GOT3 (cell line): ENCODE measurements around the gene TTC31.

ENCODE experiments used
- DNase-seq: peaks from one replicate; lab custom pipeline; 2025; ENCODE audit warnings: mixed read lengths; lab: John Stamatoyannopoulos, UW

The TTC31 gene

DNA sequence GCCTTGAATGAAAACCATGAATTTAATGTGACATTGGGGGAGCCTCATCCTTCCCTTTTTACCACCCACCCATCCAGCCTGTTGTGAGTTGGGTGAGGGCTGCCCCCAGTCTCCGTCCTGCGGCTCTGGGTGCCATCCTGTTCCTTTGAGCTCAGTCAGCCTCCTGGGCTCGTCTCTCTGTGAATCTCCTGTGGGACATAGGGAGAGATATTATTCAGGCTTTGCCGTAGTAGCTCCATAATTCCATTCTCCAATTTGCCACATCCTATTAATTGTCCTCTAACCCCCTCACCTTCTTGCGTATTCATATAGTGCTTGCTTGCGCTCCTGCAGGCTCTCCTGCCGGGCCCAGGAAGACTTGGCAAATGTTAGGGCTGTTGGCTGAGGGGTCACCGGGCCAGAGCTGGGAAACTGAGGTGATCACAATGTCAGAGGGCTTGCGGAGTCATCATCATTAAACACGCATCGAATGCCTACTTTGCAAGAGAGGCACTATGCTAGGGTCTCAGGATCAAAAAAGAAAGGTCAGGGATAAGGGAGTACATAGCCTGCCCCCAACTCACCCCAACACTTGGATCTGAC, 43.9 kb downstream of the TTC31 start:
- DNase-seq: no peak

DNA sequence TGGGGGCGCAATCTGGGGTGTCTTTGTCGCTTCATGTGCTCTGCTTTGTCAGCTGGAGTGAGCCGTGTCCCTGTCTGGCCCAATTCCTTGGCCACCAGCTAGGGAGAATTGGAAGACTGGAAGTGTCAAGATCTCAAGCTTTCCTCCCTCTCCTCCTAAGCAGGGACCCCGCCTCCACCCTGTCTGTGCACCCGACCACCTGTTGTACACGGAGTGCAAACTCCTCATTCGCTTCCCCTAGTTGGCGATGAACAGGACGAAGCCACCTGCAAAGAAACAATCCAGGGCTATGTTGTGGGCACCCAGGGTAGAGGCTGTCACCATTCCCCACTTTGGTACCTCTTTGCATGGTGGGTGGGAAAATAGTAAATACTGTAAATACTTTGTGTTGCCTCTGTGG, 44.9 kb downstream of the TTC31 start:
- no peak for DNase-seq

DNA sequence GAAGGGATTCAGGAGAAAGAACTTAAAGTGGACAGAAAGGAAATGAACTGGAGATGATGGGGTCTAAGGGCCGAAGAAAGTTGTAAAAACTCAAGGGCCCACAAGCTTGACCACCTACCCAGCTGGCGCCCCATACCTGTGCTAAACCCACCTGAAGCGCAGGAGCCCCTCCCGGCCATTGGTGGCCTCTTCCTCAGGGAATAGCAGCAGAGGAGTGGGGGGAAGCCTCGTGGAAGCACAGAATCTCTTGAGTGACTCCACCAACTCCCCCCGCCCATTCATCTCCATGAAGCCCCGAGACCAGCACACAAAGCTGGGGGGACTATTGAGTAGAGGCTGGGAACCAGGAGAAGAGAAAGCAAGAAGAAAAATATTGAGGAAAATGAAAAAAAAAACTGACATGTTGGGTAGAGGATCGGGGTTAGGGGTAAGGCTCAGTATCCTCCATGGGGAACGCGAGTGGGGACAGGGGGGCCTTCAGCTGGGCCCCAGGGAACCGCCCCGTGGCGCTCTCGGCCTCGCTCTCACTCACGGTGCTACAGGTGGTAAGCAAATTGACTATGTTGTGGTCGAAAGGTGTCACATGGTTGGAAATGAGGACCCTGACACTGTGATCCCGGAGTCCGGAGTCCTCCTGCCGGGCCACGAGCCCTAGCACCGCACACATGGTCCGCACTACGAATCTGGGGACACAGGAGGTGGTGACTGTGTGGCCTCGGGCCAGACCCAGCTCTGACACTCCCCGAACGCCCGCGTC, 45.9 kb downstream of the TTC31 start:
- DNase-seq: no peak

DNA sequence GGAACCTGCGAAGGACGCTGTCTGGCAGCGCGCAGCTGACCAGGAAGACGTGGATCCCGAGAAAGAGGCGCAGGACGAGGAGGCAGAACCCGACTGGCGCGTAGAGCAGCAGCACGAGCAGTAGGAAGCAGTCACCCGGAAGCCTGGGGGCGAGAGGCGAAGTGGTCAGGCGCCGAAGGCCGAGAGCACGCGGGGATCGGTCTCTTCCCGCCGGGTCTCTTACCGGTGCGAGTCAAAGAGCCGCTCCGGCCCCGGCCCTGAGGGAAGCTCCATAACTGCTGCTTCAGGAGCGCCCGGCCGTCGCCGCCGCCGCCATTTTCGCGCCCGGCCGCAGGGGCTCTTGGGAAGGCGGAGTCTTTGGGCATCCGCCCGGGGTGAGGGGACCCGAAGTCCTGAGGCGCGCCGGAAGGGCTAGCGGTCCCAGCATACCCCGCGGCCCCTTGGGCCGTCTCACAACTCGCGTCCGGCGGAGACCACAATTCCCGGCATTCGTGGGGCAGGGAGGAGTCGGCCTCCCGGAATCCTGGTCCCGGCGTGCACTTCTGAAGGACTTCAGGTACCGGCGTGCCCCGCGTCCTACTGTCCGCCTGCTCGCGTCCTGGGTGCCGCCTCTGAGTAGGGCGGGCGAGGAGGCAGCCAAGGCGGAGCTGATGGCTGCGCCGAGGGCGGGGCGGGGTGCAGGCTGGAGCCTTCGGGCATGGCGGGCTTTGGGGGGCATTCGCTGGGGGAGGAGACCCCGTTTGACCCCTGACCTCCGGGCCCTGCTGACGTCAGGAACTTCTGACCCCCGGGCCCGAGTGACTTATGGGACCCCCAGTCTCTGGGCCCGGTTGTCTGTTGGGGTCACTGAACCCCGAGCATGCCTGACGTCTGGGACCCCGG, 46.7 kb downstream of the TTC31 start, which contains the start of the genes AUP1 and HTRA2:
AUP1 (minus strand) TSS at position 350 of the 882 bp plus-strand sequence; CDS start at position 273, 77 bp downstream.
HTRA2 (plus strand) TSS at position 577 of the 882 bp plus-strand sequence; CDS start at position 651, 74 bp downstream.
- peak; percentile 93 for DNase-seq

DNA sequence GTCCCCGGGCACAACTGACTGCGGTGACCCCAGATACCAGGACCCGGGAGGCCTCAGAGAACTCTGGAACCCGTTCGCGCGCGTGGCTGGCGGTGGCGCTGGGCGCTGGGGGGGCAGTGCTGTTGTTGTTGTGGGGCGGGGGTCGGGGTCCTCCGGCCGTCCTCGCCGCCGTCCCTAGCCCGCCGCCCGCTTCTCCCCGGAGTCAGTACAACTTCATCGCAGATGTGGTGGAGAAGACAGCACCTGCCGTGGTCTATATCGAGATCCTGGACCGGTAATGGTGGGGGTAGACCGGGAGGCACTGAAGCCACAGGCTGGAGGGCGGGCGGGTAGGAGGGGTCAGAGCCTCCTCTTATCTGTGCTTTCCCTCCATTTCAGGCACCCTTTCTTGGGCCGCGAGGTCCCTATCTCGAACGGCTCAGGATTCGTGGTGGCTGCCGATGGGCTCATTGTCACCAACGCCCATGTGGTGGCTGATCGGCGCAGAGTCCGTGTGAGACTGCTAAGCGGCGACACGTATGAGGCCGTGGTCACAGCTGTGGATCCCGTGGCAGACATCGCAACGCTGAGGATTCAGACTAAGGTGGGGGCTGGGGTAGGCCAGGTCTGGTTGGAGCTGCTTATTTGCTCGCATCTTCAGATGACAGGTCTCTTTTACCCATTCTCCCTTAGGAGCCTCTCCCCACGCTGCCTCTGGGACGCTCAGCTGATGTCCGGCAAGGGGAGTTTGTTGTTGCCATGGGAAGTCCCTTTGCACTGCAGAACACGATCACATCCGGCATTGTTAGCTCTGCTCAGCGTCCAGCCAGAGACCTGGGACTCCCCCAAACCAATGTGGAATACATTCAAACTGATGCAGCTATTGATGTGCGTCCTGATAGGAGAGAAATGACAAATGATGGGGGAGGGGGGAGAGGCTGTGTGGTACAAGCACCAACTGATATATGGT, 47.6 kb downstream of the TTC31 start:
- no peak for DNase-seq

DNA sequence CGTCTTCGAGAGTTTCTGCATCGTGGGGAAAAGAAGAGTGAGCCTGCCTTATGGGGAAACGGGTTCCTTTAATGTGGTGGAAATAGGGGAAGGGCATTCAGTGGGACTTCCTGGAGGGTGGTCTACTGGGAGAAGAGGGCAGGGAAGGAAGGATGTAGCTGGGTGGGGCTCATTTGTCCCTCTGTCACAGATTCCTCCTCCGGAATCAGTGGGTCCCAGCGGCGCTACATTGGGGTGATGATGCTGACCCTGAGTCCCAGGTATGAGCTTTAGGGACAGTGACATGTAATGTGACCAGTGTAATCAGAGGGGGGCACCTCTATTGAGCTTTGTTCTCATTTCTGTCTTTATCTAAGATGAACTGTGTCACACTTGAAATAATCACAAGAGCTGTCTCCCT, 48.8 kb downstream of the TTC31 start:
- no peak for DNase-seq

DNA sequence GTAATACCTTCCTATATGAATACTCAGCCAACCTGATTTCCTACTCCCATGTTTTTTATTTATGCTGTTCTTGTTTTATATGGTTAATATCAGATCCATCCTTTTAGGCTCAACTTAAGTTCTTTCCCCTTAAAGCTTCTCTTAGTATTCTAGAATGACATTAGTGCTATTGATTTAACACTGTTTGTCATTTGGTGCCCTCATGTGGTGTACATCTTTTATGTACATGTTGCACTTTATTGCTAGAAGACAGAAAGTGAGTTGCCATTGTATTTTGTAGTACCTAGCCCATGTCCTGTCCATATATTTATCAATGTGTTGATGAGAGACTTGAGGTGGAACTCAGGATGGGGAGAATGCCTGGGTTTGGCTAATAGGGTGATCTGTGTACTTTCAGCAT, 49.3 kb downstream of the TTC31 start:
- DNase-seq: no peak

DNA sequence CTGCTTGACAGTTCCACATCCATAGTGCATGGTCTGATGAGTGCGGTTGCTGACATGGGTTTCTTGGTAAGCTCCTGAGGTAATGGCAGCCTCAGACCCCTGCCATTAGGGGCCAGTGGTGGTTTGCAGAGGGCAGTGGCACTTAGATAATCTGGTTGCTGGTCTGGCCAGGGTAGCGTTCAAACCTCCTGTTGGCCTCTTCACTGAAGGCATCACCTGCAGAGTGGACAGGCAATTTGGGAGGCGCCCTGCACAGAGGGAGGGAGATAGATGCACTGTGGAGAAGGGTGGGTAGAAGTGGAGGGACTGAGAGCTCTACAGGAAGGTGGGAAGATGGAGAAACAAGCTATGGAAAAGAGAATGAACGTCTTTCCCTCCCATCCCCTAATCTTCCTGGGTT, 50.6 kb downstream of the TTC31 start:
- no peak for DNase-seq

DNA sequence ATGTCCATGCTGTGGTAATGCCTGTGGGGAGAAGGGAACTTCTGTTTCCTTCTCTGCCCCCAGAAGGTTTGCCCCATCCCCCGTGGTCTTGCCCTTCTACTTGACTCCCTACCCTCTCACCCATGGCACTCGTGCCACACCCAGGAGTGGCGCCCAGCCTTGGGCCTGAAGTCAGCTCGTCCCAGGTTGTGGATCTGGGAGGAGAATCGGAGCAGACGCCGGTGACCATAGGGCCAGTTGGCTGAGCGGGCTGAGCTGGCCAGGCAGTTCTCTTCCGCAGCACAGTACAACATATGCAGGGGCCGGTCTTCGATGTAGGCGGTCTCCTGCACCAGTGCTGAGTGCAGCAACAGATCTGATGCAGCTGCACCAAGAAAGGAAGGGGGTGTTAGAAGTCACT, 51.5 kb downstream of the TTC31 start:
- DNase-seq: no peak

DNA sequence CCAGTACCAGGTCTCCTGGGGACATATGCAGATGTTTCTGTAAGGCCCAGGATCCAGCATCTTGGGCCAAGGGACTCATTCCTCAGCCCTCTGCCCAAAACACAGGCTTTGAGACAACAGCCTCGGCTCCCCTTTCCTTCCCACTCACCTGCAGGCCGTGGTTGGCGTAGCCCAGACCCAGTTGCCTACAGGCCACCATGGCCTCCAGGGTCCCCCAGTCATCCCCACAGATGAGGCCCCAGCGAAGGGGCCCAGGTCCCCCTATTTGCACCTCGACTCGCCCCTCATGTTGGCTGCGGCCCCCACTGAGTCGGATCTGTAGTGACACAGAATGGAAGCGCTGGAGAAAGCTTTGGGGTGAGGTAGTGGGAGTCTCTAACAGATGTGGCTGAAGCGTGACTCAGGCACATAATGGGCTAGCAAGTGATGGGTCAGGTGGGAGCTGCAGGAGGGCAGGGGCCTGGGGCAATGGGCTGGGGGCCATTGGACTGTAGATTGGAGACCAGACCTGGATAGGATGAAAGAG, 52.6 kb downstream of the TTC31 start:
- no peak for DNase-seq

DNA sequence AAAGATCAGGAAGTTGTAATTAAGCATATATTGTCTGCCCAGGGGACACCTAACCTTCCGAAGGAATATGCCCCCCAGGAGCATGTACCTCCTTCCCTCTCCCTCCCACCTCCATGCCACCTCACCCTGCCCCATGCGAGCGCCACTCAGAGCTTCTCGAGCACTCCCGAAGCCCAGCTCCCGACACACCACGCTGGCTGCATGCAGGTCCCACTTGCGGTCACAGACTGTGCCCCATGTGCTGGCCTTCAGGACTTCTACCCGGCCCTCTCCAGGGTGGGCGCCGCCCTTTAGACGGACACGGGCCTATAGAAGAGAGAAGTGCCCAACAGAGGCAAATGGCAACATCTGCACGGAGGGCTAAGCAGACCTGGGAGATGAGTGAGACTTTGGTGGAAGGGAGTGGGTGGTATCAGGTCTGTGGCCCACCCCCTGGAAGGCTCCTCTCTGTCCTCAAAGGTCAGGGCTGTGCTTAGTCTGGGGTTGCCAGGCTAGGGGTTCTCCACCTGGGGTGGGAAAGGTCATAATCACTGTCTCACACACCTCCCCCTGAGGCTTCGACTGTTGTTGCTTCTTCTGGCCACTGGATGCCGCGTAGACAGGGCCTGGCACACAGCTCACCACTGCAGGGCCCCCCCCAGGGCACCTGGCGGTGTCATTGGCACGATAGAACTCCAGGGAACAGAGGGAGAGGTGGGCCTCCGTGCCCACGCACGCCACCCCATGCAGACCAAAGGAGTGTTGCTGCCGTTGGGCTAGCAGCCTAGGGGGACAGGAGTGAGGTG, 53.5 kb downstream of the TTC31 start:
- DNase-seq: no peak

DNA sequence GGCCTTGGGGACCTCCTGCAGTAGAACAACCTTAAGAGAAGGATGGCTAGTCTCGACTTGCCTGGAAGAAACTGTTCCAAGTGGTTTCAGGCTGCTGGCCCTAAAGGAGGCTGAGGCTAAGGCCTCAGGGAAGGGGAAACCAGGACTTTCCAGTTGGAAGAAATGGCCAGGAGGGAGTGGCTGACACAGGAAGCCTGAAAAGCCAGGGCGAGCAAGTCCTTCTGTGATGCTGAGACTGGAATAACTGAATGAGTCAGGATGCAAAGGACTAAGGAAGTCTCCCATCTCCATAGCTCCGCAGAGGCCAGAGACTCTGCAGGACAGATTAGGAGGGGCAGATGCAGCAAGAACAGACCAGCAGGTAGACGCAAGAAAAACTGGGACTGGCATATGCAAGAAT, 54.3 kb downstream of the TTC31 start:
- DNase-seq: no peak

DNA sequence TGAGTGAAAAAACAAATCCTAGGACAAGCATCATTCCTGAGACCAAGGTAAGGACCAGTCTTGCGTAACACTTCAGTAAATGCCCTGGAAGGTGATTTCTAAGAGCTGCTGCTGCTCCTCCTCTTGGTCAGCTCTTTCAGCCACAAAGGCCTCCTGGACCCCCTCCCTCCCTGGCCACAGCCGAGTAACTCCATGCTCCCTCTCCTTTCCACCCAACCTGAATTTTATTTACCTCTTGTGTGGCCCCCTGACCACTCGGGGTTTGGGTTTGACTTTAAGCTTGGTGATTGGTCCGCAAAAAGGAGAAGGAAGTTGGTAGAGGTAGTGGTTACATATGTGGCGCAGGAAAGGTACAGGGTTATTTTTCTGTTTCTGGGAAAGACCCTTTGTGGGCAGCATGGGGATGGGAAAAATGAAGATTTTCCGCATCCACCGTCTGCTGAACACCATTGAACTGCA, 56.0 kb downstream of the TTC31 start:
- no peak for DNase-seq

DNA sequence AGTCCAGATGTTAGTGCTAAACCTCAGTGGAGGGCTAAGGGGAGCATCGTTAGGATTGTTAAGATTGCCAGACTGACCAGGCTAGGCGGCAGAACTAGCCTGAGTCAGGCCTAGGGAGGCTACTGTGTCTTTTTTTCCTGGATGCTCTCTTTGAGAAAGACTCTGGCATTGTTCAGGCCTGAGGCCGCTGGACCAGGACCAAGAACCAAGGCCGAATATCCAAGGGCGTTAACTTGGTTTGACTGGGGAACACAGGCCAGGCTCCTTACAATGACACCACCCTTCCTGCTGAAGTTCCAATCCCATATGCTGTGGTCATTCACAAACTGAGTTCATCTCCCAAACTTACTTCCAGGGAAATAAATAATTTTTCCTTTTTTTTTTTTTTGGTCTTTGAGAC, 57.4 kb downstream of the TTC31 start:
- no peak for DNase-seq

DNA sequence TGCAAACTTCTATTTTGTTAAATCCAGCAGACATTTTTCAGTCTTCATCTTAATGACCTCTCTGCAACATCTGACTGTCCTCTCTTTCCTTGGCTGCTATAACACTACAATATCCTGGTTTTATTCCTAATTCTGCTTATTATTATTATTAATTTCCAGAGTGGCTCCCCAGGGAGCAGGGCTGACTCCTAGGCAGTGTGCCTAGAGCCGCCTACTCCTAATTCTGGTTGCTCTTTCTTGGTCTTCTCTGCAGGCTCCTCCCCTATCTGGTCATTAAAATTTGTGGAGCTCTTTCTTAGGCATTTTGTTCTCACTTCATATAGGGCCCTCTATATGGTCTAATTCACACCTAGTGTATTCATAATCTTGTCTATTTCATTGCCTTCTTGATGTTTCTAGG, 60.1 kb downstream of the TTC31 start:
- DNase-seq: no peak
